OCI-LY7 (cell line): Measurements from ENCODE around the gene SYNM.

ENCODE experiments used
- EZH2phosphoT487 ChIP-seq: fragments of 200-600 bp; sonication (generic); IDR thresholded peaks from 2 replicates; pipeline ENCODE4 v1.6.1; 2018; ENCODE audit warnings: low read depth, borderline replicate concordance, mild to moderate bottlenecking, mixed run types, antibody characterized with exemption, low read length, moderate library complexity, mixed read lengths
- TF ChIP-seq, protein P1 (sequence below): fragments of 200-600 bp; sonication (generic); conservative IDR thresholded peaks from 2 replicates; pipeline ENCODE4 v1.5.1; 2014; ENCODE audit warnings: mild to moderate bottlenecking, antibody characterized with exemption, low read length, moderate library complexity, mixed read lengths

DNA sequence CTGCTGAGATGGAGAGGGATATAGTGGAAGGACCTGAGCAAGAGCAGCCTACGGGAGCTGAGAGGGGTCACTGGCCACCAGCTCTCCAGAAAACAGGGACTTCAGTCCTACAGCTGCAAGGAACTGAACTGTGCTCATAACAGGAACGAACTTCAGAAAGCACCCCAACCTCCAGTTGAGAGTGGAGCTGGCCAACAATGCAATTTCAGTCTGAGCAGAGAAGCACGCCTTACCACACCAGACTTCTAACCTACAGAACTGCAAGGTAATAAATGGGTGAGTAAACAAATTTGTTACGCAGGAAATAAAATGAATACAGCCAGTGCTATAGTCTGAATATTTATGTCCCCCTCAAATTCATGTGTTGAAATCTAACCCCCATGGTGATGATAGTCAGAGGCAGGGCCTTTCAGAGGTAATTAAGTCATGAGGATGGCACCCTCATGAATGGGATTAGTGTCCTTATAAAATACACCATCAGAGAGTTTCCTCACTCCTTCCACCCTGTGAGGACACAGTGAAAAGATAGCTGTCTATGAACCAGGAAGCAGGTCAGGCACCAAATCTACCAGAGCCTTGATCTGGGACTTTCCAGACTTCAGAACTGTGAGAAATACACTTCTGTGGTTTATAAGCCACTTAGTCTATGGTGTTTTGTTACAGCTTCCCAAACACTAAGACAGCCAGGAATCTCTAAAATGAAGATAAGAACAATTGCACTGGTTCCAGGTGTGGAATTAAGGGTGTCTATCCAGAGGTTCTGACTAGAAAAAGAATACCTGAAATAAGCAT lies 58.6 kb downstream of the SYNM start:
- TF ChIP-seq, protein P1, sequence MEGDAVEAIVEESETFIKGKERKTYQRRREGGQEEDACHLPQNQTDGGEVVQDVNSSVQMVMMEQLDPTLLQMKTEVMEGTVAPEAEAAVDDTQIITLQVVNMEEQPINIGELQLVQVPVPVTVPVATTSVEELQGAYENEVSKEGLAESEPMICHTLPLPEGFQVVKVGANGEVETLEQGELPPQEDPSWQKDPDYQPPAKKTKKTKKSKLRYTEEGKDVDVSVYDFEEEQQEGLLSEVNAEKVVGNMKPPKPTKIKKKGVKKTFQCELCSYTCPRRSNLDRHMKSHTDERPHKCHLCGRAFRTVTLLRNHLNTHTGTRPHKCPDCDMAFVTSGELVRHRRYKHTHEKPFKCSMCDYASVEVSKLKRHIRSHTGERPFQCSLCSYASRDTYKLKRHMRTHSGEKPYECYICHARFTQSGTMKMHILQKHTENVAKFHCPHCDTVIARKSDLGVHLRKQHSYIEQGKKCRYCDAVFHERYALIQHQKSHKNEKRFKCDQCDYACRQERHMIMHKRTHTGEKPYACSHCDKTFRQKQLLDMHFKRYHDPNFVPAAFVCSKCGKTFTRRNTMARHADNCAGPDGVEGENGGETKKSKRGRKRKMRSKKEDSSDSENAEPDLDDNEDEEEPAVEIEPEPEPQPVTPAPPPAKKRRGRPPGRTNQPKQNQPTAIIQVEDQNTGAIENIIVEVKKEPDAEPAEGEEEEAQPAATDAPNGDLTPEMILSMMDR, result no peak
- TF ChIP-seq EZH2phosphoT487, result no peak
